Esophagus muscularis mucosa (tissue), 4 donors: Measurements from ENCODE around the gene PIK3C2B. TPM values are rescaled to one million over a fixed set of nuclear protein-coding genes. Genes with fewer than 3 reads are reported as not detected.

Experiments used
- DNase-seq: peaks from one replicate; pipeline ENCODE4 v3.0.0-alpha.2; 2017; ENCODE audit errors: extremely low spot score
- H3K27ac ChIP-seq, 4 donors: fragments of 200-600 bp; sonication (generic); replicated peaks in 1 of 4; 1 replicate in 3 of 4; 2 replicates in 1 of 4; pipeline ENCODE4 v1.5.1; 2016 to 2019; ENCODE audit warnings: mild to moderate bottlenecking in 1 of 4
- H3K27me3 ChIP-seq, 4 donors: fragments of 200-600 bp; sonication (generic); one replicate each; pipeline versions ENCODE4 v1.5.1 to v1.6.0; 2016 to 2019
- H3K36me3 ChIP-seq, 4 donors: fragments of 200-600 bp; sonication (generic); one replicate each; pipeline ENCODE4 v1.5.1; 2016 to 2019
- H3K4me1 ChIP-seq, 4 donors: fragments of 200-600 bp; sonication (generic); one replicate each; pipeline ENCODE4 v1.5.1; 2016 to 2019
- H3K4me3 ChIP-seq, 4 donors: fragments of 200-600 bp; sonication (generic); 1 replicate in 2 of 4; 2 replicates in 2 of 4; pipeline ENCODE4 v1.5.1; 2016 to 2019; ENCODE audit warnings: mild to moderate bottlenecking in 4 of 4, moderate library complexity in 1 of 4
- H3K9me3 ChIP-seq, 4 donors: fragments of 200-600 bp; sonication (generic); 1 replicate in 3 of 4; 2 replicates in 1 of 4; pipeline ENCODE4 v1.5.1; 2016 to 2019
- EP300 ChIP-seq: sonication (generic); formaldehyde crosslinking; IDR thresholded peaks from one replicate; pipeline ENCODE4 v1.6.1; 2017; ENCODE audit warnings: antibody characterized with exemption
- POLR2A ChIP-seq: fragments of 450-650 bp; IDR thresholded peaks from one replicate; pipeline ENCODE4 v1.6.1; 2017; ENCODE audit warnings: antibody characterized with exemption, moderate library complexity, mild to moderate bottlenecking, low read depth
- POLR2AphosphoS5 ChIP-seq, 2 donors: sonication (generic); formaldehyde crosslinking; IDR thresholded peaks; one replicate each; pipeline ENCODE4 v1.6.1; 2017; ENCODE audit warnings: antibody characterized with exemption in 2 of 2
- WGBS: methylation state at CpG from one replicate; pipeline ENCODE4 v1.1.5; 2018; 5-methylcytosine and 5-hydroxymethylcytosine counted together
- intact Hi-C: fragments of 100-400 bp; cut with DNase I; formaldehyde crosslinking; loops from one replicate; pipeline ENCODE4 v1.15.1; 2023
- total RNA-seq, 4 donors: library from RNA; depleted of rRNA; stranded (reverse); fragments of >200 nt; gene quantifications; one replicate each; pipeline versions ENCODE4 v1.1.0 to v1.2.1, GENCODE V29; 2016
- TF ChIP-seq, protein P1 (sequence below), 3 experiments: fragments of 200-600 bp in 2 of 3; fragments of 450-650 bp in 1 of 3; sonication (generic) in 2 of 3; IDR thresholded peaks; one replicate each; pipeline ENCODE4 v1.5.1; 2017 to 2019; ENCODE audit warnings: antibody characterized with exemption in 3 of 3, mild to moderate bottlenecking in 2 of 3, moderate library complexity in 1 of 3

Gene PIK3C2B
- total RNA-seq, 4 donors from 2014 or later: 10.8 to 15.8 (median 13.6) TPM

DNA sequence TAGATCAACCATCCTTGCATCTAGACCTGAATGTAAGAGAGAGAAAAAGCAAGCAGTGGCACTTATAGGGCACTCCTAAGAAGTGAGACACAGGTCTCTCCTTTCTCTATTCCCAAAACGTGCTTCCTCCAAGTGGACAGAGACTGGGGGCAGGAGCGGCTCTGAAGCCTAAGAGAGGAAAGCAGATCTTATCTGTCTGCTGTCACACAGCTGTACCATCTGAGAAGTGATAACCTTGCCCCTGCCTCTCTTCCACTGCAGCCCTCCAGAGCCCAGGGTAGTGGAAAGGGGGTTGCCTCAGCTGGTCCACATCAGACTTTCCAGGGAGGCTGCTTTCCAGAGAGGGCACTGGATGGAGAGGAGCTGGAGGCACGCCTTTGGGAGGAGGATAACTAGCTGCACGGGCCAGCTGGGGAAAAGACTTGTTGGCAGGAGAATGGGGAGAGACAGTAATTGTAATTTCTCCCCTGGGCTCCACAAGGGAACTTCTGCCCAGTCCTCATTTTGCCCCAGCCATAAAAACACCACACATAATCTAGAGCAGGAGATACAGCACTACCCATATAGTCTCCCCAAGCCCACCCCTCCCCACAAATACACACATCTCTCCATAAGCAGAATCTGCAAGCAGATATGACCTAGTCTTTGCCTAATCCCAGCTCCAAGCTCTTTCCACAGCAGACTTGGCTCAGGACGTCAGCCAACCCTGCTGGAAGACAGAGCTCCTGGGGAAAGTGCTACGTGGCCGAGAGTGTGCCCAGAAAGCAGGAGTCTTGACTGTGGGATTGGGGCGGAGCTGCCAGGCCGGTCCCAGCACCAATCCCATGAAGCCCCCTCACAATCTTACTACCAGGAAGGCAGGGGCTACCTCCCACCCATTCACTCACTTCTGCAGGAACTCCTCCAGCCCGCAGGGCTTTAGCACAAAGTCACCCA is 31.2 kb downstream of the PIK3C2B start:
- no peak for DNase-seq
- H3K27ac ChIP-seq: peak overlapping the region; percentile 14 to 73 (median 55)

GRCh38 chr1:204462229-204462561 is 32.4 kb downstream of the PIK3C2B start:
- H3K36me3 ChIP-seq: peaks cover 6 to 63% (median 47%) of the 10 kb centered on the region in 4 donors
- 67% methylated on average over 4 of the region's 4 CpGs for WGBS
- H3K27me3 ChIP-seq: no peaks in the 10 kb centered on the region
- intact Hi-C loops: no loop called here
- no peak overlapping the region for H3K4me3 ChIP-seq
- TF ChIP-seq, protein P1, sequence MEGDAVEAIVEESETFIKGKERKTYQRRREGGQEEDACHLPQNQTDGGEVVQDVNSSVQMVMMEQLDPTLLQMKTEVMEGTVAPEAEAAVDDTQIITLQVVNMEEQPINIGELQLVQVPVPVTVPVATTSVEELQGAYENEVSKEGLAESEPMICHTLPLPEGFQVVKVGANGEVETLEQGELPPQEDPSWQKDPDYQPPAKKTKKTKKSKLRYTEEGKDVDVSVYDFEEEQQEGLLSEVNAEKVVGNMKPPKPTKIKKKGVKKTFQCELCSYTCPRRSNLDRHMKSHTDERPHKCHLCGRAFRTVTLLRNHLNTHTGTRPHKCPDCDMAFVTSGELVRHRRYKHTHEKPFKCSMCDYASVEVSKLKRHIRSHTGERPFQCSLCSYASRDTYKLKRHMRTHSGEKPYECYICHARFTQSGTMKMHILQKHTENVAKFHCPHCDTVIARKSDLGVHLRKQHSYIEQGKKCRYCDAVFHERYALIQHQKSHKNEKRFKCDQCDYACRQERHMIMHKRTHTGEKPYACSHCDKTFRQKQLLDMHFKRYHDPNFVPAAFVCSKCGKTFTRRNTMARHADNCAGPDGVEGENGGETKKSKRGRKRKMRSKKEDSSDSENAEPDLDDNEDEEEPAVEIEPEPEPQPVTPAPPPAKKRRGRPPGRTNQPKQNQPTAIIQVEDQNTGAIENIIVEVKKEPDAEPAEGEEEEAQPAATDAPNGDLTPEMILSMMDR (IDR thresholded peaks at IDR 0.05): no peak
- no peak for TF ChIP-seq POLR2A
- no peak for TF ChIP-seq EP300
- no peak for TF ChIP-seq POLR2AphosphoS5 (IDR thresholded peaks at IDR 0.05)
- H3K4me1 ChIP-seq: peaks cover 67 to 71% (median 69%) of the 10 kb centered on the region in 4 donors
- peak overlapping the region in 3 of 4 donors; percentile 40 to 69 (median 46) for H3K27ac ChIP-seq
- no peaks in the 10 kb centered on the region for H3K9me3 ChIP-seq
- DNase-seq: no peak

More for the DNA sequence above, 31.2 kb downstream of the PIK3C2B start:
- intact Hi-C loops: no loop called here
- H3K27me3 ChIP-seq: no peaks in the 10 kb centered on the region
- no peaks in the 10 kb centered on the region for H3K9me3 ChIP-seq
- TF ChIP-seq, protein P1 (IDR thresholded peaks at IDR 0.05): no peak
- no peak for TF ChIP-seq POLR2AphosphoS5 (IDR thresholded peaks at IDR 0.05)
- H3K36me3 ChIP-seq: peaks cover 6 to 58% (median 39%) of the 10 kb centered on the region in 4 donors
- H3K4me1 ChIP-seq: peaks cover 71 to 78% (median 74%) of the 10 kb centered on the region in 4 donors
- 65% methylated on average over 8 of the region's 10 CpGs for WGBS
- H3K4me3 ChIP-seq: no peak overlapping the region

- TF ChIP-seq POLR2AphosphoS5 (IDR thresholded peaks at IDR 0.05): peak in 1 of 2 donors; percentile 30
- TF ChIP-seq, protein P1 (IDR thresholded peaks at IDR 0.05): no peak
- H3K27me3 ChIP-seq: no peaks in the 10 kb centered on the region
- no peak for DNase-seq
- no peak overlapping the region for H3K4me3 ChIP-seq
- peaks cover 61 to 66% (median 65%) of the 10 kb centered on the region in 4 donors for H3K4me1 ChIP-seq
- H3K36me3 ChIP-seq: peaks cover 6 to 63% (median 51%) of the 10 kb centered on the region in 4 donors
- no peaks in the 10 kb centered on the region for H3K9me3 ChIP-seq
- intact Hi-C loops: no loop called here
- 70% methylated on average over 11 of the region's 11 CpGs for WGBS
- H3K27ac ChIP-seq: peak overlapping the region in 3 of 4 donors; percentile 40 to 69 (median 46)
These were observed 33.0 kb downstream of the PIK3C2B start for GRCh38 chr1:204461331-204462228.

- intact Hi-C loops: no loop called here
- H3K27ac ChIP-seq: peak overlapping the region in 2 of 4 donors; percentile 46 to 69
- WGBS: 94% methylated on average over 8 of the region's 8 CpGs
- no peak for TF ChIP-seq POLR2A
- TF ChIP-seq, protein P1 (IDR thresholded peaks at IDR 0.05): no peak
- no peak for TF ChIP-seq POLR2AphosphoS5 (IDR thresholded peaks at IDR 0.05)
- no peak for TF ChIP-seq EP300
- H3K27me3 ChIP-seq: no peaks in the 10 kb centered on the region
- H3K36me3 ChIP-seq: peaks cover 13 to 73% (median 60%) of the 10 kb centered on the region in 4 donors
- DNase-seq: no peak
- no peak overlapping the region for H3K4me3 ChIP-seq
- no peaks in the 10 kb centered on the region for H3K9me3 ChIP-seq
- peaks cover 49 to 56% (median 53%) of the 10 kb centered on the region in 4 donors for H3K4me1 ChIP-seq
These were observed 34.3 kb downstream of the PIK3C2B start for GRCh38 chr1:204460346-204460745.
